ENCODE measurements around the gene MET. TPM values are rescaled to one million over a fixed set of nuclear protein-coding genes. Genes with fewer than 3 reads are reported as not detected.

The MET gene
- total RNA-seq, 1 experiment from 2014 or later, result 200 TPM

DNA sequence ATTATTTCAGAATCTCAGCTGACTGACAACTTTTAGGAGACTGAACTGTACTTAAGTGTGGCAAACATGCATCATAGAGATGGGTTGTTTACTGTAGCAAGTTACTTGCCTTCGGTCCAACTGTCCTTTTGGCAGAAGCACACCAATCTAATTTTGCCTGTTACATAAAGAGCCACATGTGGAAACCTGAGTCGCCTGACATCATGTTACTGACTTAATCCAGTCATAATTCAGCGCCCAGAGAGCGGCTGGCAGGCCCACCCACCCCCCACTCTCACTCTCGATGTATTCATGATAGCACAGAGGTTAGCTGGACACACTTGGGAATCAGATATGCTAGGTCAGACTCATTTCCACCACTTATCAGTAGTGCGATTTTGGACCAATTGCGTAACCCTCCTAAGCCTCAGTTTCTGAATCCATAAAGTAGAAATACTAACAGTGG lies 133.1 kb downstream of the MET start (continued):
- TF ChIP-seq, protein P1, sequence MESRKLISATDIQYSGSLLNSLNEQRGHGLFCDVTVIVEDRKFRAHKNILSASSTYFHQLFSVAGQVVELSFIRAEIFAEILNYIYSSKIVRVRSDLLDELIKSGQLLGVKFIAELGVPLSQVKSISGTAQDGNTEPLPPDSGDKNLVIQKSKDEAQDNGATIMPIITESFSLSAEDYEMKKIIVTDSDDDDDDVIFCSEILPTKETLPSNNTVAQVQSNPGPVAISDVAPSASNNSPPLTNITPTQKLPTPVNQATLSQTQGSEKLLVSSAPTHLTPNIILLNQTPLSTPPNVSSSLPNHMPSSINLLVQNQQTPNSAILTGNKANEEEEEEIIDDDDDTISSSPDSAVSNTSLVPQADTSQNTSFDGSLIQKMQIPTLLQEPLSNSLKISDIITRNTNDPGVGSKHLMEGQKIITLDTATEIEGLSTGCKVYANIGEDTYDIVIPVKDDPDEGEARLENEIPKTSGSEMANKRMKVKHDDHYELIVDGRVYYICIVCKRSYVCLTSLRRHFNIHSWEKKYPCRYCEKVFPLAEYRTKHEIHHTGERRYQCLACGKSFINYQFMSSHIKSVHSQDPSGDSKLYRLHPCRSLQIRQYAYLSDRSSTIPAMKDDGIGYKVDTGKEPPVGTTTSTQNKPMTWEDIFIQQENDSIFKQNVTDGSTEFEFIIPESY (IDR thresholded peaks at IDR 0.05; ENCODE audit: extremely low read depth, insufficient replicate concordance, low read length), result no peak
- TF ChIP-seq MAX (IDR thresholded peaks at IDR 0.05) (peak; percentile 47; the same call in 1 of the 2 replicates), TCF7L2 (IDR thresholded peaks at IDR 0.05; ENCODE audit: borderline replicate concordance, extremely low read depth, insufficient read depth, insufficient read length) (no peak), EZH2 (IDR thresholded peaks at IDR 0.05) (no peak), ELF1 (IDR thresholded peaks at IDR 0.05; ENCODE audit: borderline replicate concordance, low read depth) (no peak)

DNA sequence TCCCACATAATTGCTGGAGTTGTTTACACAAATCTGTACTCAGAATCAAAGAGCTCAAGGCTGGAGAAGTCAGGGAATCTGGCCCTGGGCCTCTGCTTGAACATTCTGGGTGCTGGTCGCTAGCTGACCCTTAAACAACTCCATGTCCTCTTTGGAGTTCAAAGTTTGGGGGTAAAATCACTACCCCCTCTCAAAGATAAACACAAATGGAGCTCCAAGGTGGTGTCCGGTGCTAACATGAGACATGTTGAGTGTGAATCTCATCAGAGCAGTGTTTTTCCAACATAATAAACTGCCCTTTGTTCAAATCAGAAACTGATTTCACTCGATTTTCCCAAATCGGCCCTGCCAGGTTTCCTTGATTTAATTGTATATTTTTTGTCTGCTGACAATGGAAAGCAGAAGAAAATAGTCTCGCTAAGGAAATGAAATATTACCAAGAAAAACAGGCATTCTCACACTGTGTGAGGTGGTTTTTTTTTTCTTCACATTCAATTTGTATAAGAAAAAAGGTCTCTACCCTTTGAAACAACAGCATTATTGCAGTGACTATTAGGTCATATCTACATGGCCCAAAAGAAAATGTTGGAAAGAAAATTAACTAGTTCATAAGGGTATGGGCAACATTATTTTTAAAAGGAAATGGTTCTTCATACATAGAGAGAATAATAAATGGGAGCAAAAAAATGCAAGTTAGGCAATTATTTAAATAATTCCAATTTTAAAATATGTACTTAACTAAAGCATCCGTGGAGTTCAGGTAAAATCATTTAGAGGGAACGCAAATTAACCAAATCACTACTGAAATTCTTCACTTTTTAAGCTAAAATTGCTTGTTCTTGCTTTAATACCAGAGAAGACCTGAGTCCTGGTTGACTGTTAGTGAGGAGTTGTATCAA lies 134.3 kb downstream of the MET start:
- no peak overlapping the region for H3K4me3 ChIP-seq (replicated peaks in 1 of 2; ENCODE audit: low read depth in 1 of 2, low read length in 2 of 2)
- H3K36me3 ChIP-seq (ENCODE audit: control insufficient read depth in 1 of 2, insufficient read depth in 2 of 2, low read length in 2 of 2), result no peaks in the 10 kb centered on the region
- H3K27me3 ChIP-seq (ENCODE audit: insufficient read depth, low read length), result no peaks in the 10 kb centered on the region
- ChIA-PET RAD21 (ENCODE audit: low non-redundant PET in 1 of 2, low total read pairs in 2 of 2, uncharacterized antibody in 2 of 2, unreplicated experiment in 2 of 2) (no interaction called here), CTCF (interaction anchor here (3.2 kb wide), 1 partner anchor 215 kb away, joined by 31 read pairs; no protein-coding TSS in a partner anchor), POLR2A (no interaction called here)
- peaks cover 74 to 82% of the 10 kb centered on the region in 2 experiments for H3K4me1 ChIP-seq (ENCODE audit: control insufficient read depth in 1 of 2, insufficient read depth in 2 of 2, low read length in 2 of 2)
- no TSS peak for BruUV-seq (replicated peaks)
- H3K9me3 ChIP-seq (ENCODE audit: control insufficient read depth in 1 of 2, insufficient read depth in 1 of 2, low read depth in 1 of 2, low read length in 2 of 2), result no peaks in the 10 kb centered on the region
- intact Hi-C loops (cut with micrococcal nuclease), result loop anchor here (5.0 kb wide), 2 partner anchors 279 to 549 kb away; partner anchors contain the start of gene CAV1
- ATAC-seq, result no peak
- no peaks in the 10 kb centered on the region for H3K9me2 ChIP-seq (ENCODE audit: insufficient read depth)
- no peaks in the 10 kb centered on the region for H3K79me2 ChIP-seq (ENCODE audit: insufficient read depth, low read length)
- H3K4me2 ChIP-seq (ENCODE audit: low read length), result 0 out of 2 replicates have a peak overlapping the region, but pooled peaks have one; percentile 80
- no peaks in the 10 kb centered on the region for H4K20me1 ChIP-seq (ENCODE audit: insufficient read depth)
- 0 out of 2 replicates have a peak overlapping the region, but pooled peaks have one; percentile 45 for H3K9ac ChIP-seq (ENCODE audit: low read length)
- H3K27ac ChIP-seq (ENCODE audit: low read depth, low read length), result peak overlapping the region; percentile 90; the same call in 1 of the 2 replicates
- no peak overlapping the region for H2AFZ ChIP-seq (ENCODE audit: low read depth, low read length, poor library complexity, severe bottlenecking)
- no peak for DNase-seq (ENCODE audit: low read depth, low spot score)
- TF ChIP-seq CTCF (IDR thresholded peaks at IDR 0.05 in 2 of 3, conservative IDR thresholded peaks at IDR 0.05 in 1 of 3; ENCODE audit: borderline replicate concordance in 1 of 3, insufficient read depth in 1 of 3, low read depth in 2 of 3, low read length in 2 of 3) (no peak), ZNF274 (IDR thresholded peaks at IDR 0.05; ENCODE audit: low read depth, low read length) (no peak), ELF1 (IDR thresholded peaks at IDR 0.05; ENCODE audit: borderline replicate concordance, low read depth) (no peak), ZFX (IDR thresholded peaks at IDR 0.05) (no peak), EZH2phosphoT487 (IDR thresholded peaks at IDR 0.05; ENCODE audit: borderline replicate concordance) (no peak), TCF7L2 (IDR thresholded peaks at IDR 0.05; ENCODE audit: borderline replicate concordance, extremely low read depth, insufficient read depth, insufficient read length) (no peak), FOSL1 (IDR thresholded peaks at IDR 0.05; ENCODE audit: low read depth) (no peak), MAX (IDR thresholded peaks at IDR 0.05) (no peak), ATF3 (IDR thresholded peaks at IDR 0.05) (no peak), CBX3 (IDR thresholded peaks at IDR 0.05; ENCODE audit: low read depth) (no peak), EZH2 (IDR thresholded peaks at IDR 0.05) (no peak), SP1 (IDR thresholded peaks at IDR 0.05; ENCODE audit: low read depth) (no peak; the same call in 1 of the 2 replicates)
- TF ChIP-seq, protein P1 (IDR thresholded peaks at IDR 0.05; ENCODE audit: extremely low read depth, insufficient replicate concordance, low read length), result no peak

Data from HCT116 (cell line).